GM10847 (cell line): ENCODE data around the gene ZBED4.

Experiments
- POLR2A ChIP-seq: IDR thresholded peaks from 2 replicates; pipeline ENCODE4 v1.6.1; 2011; ENCODE audit not compliant: insufficient read length; ENCODE audit errors: extremely low read depth

ZBED4 gene

DNA sequence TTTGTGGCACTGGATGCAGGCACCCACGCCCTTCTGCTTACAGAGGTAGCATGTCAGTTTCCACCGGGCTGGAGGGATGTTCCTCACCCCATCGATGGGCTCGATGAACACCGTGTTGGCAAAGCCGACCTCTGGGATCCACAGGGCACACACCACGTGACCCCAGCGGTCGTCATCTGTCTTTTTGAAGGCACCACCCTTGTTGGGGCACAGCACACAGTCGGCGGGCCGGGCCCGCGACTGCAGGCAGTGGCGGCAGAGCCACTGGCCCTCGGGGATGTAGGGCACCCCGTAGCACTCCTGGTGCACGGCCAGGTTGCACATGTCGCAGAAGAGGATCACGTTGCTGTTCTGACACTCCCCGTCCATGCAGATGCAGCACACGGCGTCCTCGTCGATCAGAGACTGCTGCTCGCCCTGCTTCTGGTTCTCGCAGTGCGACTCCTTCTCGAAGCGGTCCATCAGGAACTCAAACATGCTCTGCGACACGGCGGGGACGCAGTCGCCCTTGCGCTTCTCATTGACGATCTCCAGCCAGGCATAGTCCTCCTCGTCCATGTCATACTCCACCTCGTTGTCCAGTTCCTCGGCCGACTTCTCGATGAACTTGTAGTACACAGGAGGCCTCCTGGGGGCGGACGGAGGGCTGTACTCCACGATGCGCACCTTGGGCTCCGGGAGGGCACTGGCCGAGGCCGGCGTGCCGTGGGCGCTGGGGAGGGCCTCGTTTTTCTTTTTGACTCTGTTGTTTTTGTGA lies 30.2 kb upstream of the ZBED4 start:
- no peak for TF ChIP-seq POLR2A

DNA sequence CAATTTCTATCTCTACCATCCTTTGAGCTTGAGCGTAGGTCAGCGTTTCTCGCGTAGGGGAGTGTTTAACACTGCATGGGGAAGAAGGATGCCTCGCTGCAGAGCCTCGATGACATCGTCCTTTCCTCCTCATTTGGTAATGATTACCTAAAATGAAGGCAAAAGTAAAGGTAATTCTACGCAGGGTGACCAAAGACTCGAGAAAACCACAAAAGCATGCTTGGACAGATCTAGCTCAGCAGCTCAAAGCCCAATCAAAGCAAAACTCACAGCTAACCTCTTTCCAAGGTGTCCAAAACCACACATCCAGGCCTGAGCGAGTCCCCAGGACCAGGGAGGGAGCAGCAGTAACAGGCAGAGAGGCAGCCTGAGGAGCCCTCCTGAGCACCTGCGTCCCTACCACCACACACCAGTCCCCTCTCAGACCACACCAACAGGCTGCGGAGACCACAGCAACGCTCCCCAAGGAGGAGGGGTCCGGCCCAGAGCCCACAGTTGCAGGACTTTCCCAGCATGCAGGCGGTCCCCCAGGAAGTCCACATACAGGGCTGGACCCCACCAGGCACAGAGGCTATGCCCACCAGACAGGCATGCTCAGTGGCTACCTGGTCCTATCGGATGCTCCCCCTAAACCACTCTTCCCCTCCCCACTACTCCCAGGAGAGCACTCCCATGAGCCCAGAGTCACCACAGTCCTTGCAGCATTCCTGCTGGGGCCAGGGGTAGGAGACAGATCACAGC lies 29.3 kb upstream of the ZBED4 start:
- no peak for TF ChIP-seq POLR2A

DNA sequence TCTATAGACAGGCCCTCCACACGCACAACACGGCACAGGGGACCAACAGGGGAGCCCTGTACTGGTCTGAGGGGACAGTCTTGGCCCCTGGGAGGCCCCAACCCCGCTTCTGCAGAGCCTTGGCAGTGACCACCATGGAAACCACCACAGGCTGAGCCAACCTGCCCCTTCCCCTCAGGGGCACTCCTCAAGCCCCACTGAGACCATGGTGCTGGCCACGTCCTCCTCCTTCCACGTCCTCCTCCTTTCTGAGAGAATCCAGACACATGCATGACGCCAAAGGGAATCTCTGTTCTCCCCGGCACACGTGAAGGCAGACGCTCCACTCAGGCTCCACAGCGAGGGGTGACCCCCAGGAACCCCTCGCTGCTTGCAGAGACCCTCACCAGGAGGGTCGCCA lies 28.7 kb upstream of the ZBED4 start:
- TF ChIP-seq POLR2A, result no peak

DNA sequence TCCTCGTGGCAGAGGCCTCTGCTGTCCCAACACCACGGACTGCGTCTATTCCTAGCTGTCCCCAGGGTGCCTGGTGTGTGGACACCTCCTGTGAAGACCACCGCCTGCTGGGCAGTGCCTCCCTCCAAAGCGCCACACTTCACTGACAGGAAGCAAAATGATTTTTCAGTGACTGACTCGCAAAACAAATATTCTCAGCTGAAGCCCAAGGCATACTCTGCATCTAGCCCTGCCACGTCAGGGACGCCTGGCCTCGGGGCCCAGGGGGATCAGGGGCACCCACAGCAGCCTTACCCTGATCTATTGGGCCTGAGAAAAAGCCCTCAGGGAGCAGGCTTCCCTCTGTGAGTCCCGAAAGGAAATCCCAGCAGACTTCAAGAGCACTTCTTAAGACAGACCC lies 28.2 kb upstream of the ZBED4 start:
- no peak for TF ChIP-seq POLR2A

DNA sequence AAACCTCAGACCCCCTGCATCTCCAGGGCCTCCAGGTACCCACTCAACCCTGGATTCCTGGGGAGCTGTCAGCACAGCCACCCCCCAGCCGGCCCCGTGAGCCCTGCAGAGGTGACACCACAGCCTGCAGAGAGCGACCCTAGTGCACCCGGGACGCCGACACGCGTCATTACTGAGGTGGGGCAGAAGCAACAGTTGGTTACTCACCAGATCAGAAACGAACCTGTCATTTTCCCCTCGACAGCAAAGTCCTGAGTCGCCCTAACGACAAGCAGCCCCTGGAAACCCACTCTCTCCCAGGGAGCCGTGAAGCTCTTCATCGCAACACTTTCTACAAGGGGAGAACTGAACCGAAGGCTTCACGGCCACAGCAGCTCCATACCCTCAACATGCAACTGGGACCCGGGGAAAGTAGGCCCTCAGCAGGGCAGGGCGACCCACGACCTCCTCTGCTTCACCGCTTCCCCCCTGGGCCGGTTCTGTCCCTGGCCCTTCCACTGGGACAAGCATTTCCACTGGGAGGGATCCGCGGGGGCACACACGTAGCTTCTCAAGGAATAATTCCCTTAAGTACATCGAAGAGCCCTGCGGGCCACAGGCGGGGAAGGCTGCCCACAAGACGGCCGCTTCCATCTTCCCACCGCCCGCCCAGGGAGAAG lies 27.6 kb upstream of the ZBED4 start:
- TF ChIP-seq POLR2A, result no peak

DNA sequence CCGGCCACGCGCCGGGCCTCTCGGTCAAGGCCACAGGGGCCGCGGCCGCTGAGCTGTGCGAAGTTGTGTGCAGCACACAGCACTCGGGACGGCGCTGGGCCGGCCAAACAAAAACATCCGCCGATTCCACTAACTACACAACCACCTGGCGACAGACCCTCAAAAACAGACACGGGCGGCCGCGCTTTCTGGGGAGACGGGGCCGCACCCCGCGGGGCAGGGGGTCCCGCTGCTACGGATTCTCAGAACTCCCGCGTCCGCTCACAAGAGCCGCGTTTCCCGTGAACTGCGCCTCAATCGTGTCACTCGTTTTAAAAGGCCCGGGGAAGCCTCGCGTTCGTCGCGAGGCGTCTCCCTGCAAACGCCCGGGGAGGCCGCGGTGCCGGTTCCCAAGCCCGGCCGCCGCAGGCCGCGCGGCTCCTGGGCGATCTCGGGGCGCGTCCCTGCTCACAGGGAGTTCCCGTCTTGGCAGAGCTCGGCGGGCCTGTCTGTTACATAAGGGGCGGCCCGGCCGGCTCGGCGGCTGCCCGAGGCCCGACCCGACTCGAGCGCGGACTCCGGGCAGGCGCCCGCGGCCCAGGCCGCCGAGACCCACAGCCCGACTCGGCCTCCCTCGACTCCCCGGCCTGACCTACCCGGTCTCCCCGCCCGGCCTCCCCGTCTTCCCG lies 26.9 kb upstream of the ZBED4 start:
- no peak for TF ChIP-seq POLR2A

DNA sequence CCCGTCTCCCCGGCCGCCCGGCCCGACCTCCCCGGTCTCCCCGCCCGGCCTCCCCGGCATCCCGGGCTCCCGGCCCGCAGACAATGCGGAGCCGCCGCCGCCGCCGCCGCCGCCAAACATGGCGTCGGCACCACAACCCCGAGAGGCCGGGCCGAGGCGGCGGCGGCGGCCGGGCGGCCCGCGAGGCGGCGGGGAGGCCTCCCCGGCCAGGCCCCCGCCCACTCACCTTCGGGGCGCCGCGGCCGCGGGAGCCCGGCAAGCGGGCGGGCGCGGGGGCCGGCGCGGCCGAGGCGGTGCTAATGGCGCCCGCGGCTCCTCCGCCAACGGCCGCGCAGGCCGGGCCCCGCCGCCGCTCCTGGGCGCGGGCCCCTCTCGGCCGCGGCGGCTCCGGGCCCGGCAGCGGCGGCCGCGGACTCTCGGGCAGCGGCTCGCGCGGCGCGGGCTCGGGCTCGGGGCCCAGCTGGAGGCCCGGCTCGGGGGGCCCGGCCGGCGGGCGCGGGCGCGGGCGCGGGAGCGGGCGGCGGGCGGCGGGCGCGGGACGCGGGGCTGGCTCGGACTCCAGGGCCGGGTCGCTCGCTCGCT lies 26.3 kb upstream of the ZBED4 start:
- TF ChIP-seq POLR2A, result no peak

DNA sequence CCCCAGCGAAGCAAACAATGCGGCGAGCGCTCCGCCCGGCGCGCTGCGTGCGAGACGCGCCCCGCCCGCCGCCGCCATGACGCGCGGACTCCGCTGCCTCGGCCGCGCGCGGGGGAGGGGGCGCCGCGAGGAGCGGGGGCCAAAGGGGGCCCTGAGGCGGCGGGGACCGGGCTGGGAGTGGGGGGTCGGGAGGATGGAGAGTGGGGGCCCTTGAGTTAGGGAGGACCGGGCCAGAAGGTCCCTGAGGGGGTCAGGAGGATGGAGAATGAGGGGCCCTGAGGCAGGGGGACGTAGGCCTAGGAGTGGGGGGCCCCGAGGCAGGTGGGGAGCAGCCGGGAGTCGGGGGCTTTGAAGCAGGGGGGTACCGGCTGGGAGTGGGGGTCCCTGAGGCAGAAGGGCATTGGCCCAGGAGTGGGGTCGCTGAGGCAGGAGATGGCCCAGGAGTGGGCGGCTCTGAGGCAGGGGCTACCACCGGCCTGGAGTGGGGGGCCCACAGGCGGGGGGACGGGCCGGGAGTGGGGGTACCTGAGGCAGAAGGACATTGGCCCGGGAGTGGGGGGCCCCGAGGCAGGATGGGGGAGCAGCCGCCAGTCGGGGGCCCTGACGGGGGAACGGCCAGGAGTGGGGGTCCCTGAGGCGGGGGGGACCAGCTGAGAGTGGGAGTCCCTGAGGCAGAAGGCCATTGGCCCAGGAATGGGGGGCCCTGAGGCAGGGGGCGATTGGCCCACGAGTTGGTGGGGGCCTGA lies 25.6 kb upstream of the ZBED4 start, which contains the start of gene BRD1:
TSS of gene BRD1 (minus strand) at position 21 of the 746 bp plus-strand sequence. CDS start 3,556 bp downstream, outside the sequence.
- TF ChIP-seq POLR2A, result peak; percentile 49

DNA sequence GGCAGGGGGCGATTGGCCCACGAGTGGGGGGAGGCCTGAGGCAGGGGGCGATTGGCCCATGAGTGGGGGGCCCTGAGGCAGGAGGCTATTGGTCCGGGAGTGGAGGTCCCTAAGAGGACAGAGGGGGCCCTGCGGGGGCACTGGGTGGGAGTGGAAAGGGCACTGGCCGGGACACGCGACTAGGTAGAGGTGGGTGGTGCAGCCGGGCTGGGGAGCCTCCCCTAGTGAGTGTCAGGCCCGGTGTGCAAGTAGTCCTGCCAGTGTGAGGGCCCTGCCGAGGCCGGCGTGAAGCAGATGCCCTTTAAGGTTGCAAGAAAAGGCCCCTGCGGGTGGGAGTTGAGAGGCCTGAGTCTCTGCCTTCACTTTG lies 25.1 kb upstream of the ZBED4 start:
- TF ChIP-seq POLR2A, result no peak

DNA sequence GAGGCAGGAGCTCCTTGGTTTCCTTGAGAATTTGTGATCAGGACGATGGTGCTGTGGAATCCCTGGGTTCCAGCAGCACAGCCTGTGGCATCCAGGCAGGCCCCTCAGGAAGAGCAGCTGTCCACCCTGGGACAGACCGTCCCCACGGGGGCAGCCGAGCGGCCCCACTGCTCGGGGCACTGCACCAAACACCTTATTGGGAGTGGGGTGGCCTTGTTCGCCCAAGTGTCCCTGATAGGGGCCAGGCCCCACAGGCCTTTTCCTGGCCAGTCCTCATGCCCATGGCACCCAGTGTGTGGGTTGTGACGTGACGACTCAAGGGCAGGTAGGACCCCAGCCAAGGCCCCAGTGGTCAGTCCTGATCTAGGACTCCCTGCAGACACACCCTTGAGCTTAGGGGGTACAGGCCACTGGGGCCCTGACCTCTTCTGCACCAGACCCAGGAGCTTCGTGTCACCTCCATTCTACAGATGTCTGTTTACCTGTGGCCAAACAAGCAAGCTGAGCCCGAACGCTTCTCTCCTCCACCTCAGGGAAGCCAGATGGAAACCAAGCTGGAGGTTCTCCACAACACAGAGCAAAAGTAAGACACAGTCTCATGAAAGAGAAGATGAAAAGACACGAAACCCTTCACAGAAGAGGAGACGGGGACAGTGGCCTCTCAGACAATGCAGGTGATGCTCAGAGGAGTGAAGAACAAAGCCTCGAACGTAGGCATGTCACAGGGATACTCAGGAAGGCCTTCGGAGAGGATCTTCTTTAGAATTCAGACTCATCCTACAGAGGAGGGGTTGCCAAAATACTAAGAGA lies 24.4 kb upstream of the ZBED4 start:
- no peak for TF ChIP-seq POLR2A

DNA sequence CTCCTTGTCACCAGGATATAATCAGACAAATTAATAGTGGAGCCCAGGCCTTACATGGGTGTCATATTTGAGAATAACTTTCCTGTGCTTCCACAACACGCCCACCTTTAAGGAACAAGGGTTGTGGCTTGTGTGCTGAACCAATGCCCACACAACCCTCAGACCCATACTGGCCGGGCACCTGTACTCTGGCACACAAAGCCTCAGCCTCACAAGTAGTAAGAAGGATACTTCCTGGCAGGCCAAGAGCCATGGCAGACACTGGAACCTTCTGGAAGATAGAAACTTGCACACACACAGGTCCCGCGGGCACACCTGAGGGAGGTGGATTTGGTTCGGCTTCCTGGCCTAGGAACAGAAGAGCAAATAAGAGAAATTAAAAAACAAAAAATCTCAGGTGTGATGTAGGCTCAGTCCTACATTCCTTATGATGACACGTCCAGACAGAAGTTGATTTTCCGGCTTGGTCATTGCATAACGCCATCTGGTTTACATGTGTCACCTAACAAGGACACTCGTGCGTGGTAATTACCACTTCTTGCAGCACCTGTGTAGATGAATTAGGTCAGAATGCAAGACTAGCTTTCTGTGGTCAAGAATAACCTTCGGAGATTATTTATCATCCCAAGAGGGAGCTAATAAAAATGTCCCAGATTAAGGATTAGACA lies 20.2 kb upstream of the ZBED4 start:
- TF ChIP-seq POLR2A, result no peak

DNA sequence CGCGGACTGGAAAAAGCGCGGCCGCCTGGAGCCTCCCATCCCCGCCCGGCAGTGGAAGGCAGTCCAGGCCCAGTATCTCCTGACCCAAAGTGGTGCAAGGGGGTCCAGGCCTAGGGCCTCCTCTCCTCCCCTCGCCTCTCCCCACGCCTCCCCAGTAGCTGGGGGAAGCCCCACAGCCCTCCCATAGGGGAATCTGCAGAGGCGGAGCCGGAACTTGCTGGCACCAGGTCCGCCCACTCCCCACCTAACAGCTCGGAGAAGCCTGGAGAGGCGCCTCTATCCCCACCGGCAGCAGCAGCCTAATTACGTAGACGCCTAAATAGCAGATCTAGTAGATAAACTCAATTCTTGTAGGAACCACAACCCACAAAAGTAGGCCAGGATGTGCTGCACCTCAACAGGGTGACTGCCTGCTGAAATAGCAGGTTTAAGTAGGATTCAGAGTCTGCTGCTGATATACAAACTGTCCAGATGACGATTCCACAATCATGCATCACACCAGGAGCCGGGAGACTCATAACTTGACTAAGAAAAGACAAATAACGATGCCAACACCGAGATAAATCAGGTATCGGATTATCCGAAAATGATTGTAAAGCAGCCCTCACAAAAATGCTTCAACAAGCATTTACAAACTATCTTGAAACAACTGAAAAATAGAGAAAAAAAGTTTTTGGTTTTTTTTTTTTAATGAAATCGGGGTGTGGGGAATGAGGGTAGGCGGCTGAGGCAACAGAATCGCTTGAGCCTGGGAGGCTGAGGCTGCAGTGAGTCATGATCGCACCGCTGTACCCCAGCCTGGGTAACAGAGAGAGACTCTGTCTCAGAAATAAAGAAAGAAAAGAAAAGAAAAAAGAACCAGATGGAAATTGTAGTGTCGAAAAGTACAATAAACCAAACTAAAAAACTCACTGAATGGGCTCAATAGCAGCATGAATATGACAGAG lies 14.6 kb upstream of the ZBED4 start:
- no peak for TF ChIP-seq POLR2A

DNA sequence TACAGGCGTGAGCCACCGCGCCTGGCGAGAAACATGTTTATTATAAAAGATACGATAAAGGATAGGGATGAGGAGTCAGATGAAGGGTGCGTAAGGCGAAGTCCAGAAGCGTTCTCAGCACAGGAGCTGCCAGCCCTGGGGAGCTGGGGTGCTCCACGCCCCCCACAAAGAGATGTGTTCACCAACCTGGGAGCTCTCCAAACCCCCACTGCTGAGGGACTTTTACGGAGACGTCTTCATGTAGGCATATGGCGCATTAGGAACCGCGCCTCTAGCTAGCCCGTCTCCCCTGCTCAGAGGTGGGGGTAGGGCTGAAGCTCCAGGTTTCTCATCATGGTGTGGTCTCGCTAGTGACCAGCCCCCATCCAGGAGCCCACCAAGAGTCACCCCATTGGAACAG lies 8.4 kb upstream of the ZBED4 start:
- no peak for TF ChIP-seq POLR2A
